Stimulated activated CD8-positive, alpha-beta memory T cell treated with anti-CD3 and anti-CD28 coated beads, Interleukin-7, amount 100 ng/mL, for 48 hours (primary cell): Measurements from ENCODE around the gene GABARAP.
A peak's percentile ranks its signal among the peaks of the same experiment; 100 is the strongest.

Experiments used
- DNase-seq, 2 donors: peaks; one replicate each; pipeline ENCODE4 v3.0.0-alpha.2; 2020; ENCODE audit warnings: low read depth in 1 of 2; ENCODE audit errors: extremely low read depth in 1 of 2

Gene GABARAP

DNA sequence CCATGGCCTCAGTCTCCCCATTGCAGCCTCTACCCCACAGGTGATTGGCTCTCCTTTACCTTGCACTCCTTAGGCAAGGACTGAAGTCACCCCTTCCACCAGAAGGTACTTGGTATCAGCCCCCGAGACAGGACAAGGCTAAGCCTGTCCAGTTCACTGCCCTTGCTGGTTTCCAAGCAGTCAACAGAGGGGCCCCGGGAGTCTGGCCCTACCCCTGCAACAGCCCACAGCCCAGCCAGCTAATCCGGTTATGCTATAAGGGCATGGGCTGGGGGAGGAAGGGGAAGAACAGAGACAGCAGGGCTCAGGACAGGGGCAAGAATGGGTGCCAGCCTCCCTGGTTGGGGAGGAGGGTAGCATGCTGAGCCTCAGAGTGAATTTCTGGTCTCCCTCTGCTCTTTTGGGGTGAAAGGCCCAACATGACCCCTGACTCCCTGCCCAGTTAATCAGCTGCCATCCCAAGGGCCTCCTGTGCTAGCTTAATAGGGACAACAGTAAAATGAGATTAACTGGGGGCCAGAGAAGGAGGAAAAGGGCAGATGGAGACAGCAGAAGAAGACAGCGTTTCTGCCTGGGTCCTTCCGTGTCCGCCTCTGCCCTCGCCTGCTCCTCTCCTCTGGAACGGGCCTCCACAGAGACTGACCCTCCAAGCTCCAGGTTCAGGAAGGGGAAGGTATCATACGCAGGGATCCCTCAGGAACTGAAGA, 33.3 kb downstream of the GABARAP start:
- no peak for DNase-seq

DNA sequence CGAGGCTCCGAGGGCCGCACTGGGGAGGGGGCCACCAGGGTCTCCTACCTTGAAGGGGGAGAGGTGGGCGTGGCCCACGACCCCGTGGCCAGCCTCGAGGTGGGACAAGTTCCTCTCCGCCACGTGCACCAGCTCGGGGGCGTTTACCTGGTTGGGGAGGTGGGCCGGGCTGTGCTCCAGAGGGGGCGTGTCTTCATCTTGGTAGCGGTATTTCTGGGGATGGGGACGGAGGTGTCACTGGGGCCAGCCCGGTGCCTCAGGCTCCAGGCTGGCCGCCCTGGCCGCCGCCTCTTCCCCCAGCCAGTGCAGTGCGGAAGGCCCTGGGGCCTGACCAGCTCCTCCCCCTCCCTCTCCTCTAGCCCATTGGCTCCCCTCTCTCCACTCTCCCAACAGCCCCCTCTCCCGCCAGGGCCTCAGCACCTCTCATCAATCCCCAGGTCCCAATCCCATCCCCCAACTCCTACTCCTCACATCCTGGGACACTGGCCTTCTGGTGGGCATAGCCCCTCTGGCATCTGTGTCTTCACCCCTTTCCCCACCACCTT, 34.1 kb downstream of the GABARAP start:
- DNase-seq: no peak

DNA sequence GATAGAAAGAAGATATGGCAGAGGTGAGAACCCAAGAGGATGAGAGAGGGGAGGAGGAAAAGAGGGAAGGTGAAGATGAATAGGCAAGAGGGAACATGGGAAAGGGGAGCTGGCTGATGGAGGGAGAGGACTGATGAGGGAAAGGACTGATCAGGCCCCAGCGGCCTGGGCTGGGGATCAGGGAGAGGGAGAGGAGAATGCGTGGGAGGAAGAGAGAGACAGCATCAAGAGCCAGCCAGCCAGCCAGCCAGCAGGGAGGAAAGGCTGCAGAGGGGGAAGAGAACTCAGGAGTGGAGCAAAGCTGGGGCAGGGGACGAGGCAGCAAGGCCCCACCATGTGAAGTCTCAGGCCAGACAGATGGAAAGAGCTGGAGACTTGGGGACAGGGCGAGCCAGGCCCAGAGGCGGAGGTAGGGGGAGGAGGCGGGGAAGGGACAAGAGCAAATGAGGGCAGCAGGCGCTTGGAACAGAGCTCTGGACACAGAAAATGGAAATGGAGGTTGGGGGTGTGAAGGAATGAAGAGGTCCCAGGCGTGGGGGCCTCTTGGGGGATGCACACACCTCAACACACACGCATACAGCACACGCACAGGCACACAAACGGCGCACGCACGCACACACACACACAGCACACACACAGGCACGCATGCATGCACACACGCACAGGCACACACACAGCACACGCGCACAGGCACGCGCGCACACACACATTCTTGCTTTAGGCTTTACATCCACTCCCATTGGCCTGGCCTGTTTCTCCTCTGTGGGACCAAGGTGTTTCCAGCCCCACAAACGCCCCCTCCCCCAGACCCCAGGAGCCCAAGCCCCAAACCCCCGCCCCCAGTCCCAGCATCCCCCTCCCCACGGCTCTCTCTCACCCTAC, 34.9 kb downstream of the GABARAP start:
- no peak for DNase-seq

DNA sequence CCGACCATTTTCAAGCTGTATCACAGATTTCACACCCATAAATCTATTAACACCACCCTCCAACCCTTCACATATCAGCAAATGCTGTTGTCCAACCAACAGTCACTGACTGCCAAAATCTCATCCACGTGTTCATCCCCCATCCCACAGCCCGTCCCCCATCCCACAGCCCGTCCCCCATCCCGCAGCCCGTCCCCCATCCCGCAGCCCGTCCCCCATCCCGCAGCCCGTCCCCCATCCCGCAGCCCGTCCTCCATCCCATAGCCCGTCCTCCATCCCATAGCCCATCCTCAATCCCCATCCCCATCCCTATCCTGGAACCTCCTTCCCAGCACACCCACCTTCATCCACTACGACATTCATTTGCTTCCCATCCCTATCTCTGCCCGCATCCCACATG, 36.7 kb downstream of the GABARAP start:
- DNase-seq: no peak

DNA sequence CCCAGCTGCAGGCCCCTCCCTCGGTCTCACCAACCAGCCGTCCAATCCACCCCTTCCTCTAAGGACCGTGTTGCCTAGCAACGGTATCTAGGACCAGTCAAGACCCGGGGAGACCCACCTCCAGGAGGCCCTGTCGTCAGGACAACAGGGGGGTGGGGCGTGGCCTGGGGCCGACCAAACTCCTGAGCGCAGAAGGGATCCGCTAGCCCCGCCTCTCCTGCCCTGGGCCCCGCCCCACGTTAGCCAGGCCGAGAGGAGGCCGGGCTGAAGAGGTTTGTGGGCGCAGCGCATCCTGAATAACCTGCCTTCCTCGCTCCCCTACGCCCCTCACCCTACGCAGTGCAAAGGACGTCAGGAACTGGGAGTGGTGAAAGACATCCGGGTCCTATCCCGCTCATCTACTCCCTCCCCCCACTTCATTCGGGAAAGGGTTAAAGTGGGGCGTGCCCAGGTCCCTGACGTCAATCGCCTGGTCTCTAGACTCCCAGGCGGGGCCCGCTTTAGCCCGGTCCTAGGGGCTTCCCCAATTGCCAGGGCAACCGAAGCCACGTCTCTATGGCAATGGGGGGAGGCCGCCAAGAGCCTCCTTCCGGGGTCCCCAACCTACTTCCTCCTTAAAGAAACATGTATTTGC, 37.3 kb downstream of the GABARAP start:
- DNase-seq: peak; percentile 80 to 93

DNA sequence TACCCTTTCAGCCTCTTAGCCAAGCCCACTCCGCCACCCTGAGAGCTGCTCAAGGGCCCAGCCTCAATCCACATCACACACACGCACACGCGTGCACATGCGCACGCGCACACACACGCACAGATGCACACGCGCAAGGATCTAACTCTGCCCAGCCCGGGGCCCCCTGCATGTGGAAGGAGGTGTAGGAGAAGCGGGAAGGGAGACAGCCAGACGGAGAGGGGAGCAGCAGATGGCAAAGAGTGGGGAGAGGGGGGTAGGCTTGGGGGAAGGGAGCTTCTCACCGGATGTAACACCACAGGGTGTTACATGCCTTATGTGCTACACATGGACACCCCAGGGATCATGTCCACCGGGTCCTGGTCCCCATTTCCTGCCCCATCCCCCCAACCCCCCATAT, 37.9 kb downstream of the GABARAP start:
- no peak for DNase-seq

DNA sequence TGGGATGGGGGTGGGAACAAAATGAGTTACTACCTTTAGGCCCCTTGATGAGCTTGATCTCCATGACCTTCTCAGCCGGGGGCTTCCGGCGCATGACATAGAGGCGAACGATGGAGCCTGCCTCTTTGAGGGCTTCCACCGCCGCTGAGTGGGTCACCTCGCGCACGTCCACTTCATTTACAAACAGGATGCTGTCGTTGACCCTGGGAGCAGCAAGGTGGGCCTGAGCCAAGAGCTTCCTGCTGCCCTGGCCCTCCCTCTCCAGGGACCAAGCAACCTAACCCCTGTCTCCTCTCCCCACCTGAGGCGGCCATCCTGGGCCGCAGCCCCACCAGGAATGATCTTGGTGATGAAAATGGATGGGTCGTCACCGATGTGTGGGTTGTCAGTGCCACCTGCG, 38.9 kb downstream of the GABARAP start:
- DNase-seq: no peak

DNA sequence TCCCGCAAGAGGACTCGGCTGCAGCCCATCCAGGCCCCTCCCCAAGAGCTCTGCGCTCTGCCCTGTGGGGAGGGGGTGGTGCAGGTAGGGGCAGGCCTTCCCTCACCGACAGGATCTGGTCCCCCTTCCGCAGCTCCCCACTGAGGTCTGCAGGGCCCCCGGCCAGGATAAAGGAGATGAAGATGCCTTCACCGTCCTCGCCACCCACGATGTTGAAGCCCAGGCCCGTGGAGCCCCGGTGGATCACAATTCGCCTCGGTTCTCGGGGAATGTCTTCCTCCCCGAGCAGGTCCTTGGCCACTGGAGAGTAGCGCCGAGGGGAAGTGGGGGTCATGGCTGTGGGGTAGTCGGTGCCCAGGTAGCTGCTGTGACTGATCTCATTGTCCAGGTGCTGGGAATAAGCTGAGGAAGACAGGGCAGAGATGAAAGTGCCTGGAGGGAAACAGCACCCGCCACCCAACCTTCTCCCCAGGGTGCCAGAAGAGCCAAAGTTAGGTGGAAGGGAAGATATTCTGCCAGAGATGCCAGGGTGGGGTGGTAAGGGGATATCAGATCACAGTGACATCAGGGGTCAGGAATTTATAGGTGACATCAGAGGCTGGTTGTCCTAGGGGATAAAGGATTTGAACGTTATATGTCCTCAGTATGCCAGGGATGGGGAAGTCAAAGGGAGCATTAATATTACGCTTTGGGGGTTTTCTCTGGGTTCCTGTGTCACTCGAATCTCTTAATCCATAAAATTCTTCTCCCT, 45.4 kb downstream of the GABARAP start:
- DNase-seq: no peak

DNA sequence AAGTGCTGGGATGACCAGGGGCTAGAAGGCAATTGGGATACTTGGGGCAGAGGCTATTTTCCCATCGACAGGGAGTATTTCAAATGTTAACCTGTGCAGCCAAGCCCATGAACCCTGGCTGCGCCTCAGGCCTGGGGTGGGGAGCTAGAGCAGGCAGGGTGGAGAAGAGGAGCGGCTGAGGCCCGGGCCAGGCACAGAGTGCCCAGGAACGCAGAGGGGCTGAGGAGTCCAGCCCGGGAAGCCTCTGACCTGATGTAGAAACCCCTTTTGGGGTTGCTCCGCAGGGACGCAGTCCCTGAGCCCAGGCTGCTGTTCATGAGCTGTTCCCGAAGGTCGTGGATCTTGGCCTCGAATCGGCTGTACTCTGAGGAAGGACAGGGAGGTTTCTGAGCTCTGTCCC, 46.3 kb downstream of the GABARAP start:
- no peak for DNase-seq

DNA sequence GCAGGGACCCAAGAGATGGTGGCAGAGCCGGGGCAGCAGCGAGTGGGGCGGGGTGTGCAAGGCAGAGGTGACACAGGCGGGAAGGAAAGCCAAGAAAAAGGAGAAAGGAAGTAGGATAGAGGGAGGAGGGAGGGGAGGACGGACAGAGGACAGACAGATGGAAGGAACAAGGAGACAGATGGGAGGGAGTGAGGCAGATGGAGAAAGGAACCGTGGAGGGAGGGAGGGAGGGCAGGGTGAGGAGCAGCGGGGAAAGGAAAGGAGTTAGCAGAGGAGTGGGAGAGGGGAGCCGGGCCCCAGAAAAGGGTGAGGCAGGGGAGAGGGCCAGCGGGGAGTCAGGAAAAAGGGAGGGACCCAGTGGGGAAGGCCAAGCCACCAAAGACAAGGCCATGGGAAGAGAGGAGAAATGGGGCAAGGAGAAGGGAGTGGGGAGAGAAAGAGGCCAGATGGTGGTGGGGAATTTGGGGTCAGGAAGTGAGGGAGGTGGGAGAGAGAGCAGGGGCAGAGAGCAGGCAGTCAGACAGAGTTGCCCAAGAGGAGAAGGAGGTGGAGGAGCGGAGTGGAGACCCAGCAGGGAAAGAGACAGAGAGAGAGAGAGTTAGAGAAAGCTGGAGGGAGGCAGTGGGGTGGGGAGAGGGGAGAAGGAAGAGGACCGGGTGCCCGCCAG, 49.8 kb downstream of the GABARAP start:
- no peak for DNase-seq

DNA sequence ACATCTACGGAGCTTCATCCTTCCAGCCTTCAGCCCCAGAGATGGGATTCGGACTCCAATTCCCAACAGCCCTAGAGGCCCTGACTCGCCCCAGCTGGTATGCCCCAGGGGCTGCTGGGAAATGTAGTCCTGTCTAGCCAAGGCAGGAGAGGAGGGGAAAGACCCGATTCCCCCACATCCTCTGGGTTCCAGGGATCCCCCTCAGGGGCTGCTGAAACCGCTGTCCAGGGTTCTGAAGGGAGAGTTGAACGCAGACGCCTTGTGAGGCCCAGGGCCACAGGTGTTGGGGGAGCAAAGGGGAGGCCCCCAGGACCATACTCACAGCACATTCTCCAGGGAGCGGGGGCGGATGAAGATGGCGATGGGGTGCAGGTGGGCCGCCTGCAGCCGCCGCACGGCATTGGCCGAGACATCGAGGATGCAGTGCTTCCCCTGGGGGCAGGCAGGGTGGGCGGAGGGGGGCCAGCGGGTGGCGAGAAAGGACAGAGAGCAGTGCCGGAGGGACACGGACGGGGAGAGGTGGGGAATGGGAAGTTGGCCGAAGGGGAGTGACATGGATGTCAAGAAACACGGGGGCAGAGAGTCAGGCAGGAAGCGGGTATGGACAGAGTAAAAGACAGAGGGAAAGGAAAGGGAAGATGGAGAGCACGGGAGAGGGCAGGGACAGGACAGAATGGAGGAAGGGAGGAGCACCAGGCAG, 50.5 kb downstream of the GABARAP start:
- DNase-seq: no peak

DNA sequence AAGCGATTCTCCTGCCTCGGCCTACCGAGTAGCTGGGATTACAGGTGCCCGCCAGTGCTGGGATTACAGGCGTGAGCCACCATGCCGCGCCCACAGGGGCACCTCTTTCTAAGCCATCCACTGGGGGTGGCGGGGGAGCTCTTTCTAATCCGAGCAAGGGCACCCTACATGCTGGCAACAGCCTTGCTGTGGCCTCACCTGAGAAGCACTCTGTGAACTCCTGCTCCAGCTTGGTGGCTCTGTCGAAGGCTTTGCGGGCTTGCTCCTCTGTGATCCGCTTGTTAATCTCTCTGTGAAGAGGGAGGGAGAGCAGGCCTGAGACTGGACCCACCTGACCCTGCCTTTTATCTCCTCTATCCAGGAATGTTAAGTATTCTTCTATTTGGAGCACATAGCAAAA, 51.2 kb downstream of the GABARAP start:
- no peak for DNase-seq

DNA sequence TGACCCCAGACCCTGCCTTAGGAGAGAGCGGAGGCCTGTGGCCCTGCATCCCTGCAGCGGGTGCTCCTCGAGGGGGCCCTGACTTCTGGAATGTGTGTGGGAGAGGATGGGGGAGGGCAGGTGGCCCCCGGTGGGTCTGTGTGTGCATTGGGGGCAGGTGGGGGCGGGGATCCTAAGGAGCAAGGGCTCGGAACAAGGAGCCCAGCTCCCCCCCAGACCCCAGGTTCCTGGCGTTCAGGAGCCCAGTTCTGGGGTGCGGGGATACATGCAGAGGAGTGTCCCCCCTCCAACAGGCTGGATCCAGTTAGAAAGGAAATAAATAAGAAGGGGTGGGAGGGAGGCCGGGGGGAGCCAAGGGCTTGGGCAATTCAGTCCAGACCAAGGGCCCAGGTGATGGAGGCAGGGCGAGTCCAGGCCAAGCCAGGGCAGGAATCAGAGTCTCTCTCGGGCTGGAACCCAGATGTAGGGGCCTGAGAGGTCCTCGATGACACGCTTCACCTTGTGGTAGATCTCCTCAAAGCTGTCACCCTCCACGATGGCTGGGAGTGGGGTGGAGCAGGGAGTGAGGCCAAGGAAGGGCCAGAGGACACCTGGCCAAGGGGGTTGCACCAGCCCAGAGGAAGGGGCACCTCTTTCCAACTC, 51.9 kb downstream of the GABARAP start:
- DNase-seq: no peak
